HepG2 (cell line): Measurements from ENCODE around the gene RIPOR3. TPM values are rescaled to one million over a fixed set of nuclear protein-coding genes. Genes with fewer than 3 reads are reported as not detected.

ENCODE experiments used
- ATAC-seq: fragments of 200-7000 bp; cut with Tn5 transposase; 3 replicates; pipeline ENCODE4 v1.9.1; 2020; ENCODE audit warnings: mild to moderate bottlenecking, moderate library complexity
- BruUV-seq: library from RNA; stranded (reverse); fragments of 400-500 nt; replicated peaks from 2 replicates; lab custom pipeline; 2021; lab: Mats Ljungman, UMichigan
- CTCF ChIA-PET: fragments of 300-600 bp; formaldehyde crosslinking; extraction: SDS; loops from one replicate; lab custom pipeline; 2021; ENCODE audit warnings: low total read pairs, inconsistent platforms, low intra/inter-chr PET ratio; lab: Yijun Ruan, JAX
- POLR2A ChIA-PET: fragments of 350-600 bp; sonication (Branson Sonifier 250); formaldehyde crosslinking; loops from one replicate; lab custom pipeline; 2020; ENCODE audit warnings: antibody characterized with exemption, inconsistent platforms; lab: Yijun Ruan, JAX
- DNase-seq: peaks from one replicate; pipeline ENCODE4 v3.0.0-alpha.2; 2015; ENCODE audit warnings: low spot score
- FAIRE-seq: peaks from 3 replicates; lab custom pipeline; 2011; peaks lifted over from hg19 to GRCh38; lab: Jason Lieb, UNC
- H2AFZ ChIP-seq: one replicate; pipeline ENCODE4 v1.6.1; 2011; ENCODE audit warnings: low read length, inconsistent platforms
- H3K27ac ChIP-seq: fragments of 300-600 bp; 3 replicates; pipeline ENCODE4 v1.8.0; 2011; ENCODE audit warnings: mixed run types, mild to moderate bottlenecking, mixed read lengths, low read length, inconsistent platforms; ENCODE audit not compliant: insufficient read depth; ENCODE audit errors: extremely low read length
- H3K27me3 ChIP-seq, 2 experiments: fragments of 200-600 bp in 1 of 2; 2 replicates in 1 of 2; 3 replicates in 1 of 2; pipeline versions ENCODE4 v1.6.0 to v1.8.0; 2011; ENCODE audit warnings: low read length in 2 of 2, mild to moderate bottlenecking in 2 of 2, moderate library complexity in 2 of 2, inconsistent platforms in 1 of 2; ENCODE audit not compliant: insufficient read depth in 2 of 2, control insufficient read depth in 1 of 2
- H3K36me3 ChIP-seq, 2 experiments: fragments of 200-600 bp in 1 of 2; replicated peaks in 1 of 2; 2 replicates in 1 of 2; 3 replicates in 1 of 2; pipeline versions ENCODE4 v1.5.1 to v1.8.0; 2011; ENCODE audit warnings: low read length in 2 of 2, inconsistent platforms in 1 of 2; ENCODE audit not compliant: insufficient read depth in 2 of 2, control insufficient read depth in 1 of 2
- H3K4me1 ChIP-seq: 2 replicates; pipeline ENCODE4 v1.5.1; 2012; ENCODE audit warnings: low read length, inconsistent platforms; ENCODE audit not compliant: insufficient read depth
- H3K4me2 ChIP-seq: 2 replicates; pipeline ENCODE4 v1.6.0; 2011; ENCODE audit warnings: low read depth, low read length, inconsistent platforms
- H3K4me3 ChIP-seq, 3 experiments: fragments of 200-600 bp in 1 of 3; sonication (generic), shearing (Covaris generic) in 1 of 3; replicated peaks in 1 of 3; 2 replicates each; pipeline ENCODE4 v1.5.1; 2011 to 2016; ENCODE audit warnings: low read length in 3 of 3, inconsistent platforms in 2 of 3, low read depth in 2 of 3, mild to moderate bottlenecking in 2 of 3, control low read depth in 1 of 3, mixed read lengths in 1 of 3; ENCODE audit not compliant: insufficient read depth in 1 of 3
- H3K79me2 ChIP-seq: one replicate; pipeline ENCODE4 v1.6.1; 2011; ENCODE audit warnings: low read length, inconsistent platforms; ENCODE audit not compliant: insufficient read depth
- H3K9ac ChIP-seq: 2 replicates; pipeline ENCODE4 v1.6.0; 2011; ENCODE audit warnings: mild to moderate bottlenecking, low read depth, low read length, inconsistent platforms; ENCODE audit not compliant: insufficient read depth
- H3K9me3 ChIP-seq: 2 replicates; pipeline ENCODE4 v1.5.1; 2012; ENCODE audit warnings: mild to moderate bottlenecking, low read length
- H4K20me1 ChIP-seq: 2 replicates; pipeline ENCODE4 v1.6.0; 2011; ENCODE audit warnings: inconsistent platforms, mild to moderate bottlenecking, low read length, moderate library complexity; ENCODE audit not compliant: insufficient read depth
- AGO1 ChIP-seq: fragments of 200-400 bp; formaldehyde crosslinking; IDR thresholded peaks from 2 replicates; pipeline ENCODE4 v1.6.1; 2017; ENCODE audit warnings: mild to moderate bottlenecking, low read depth, low read length, moderate library complexity; ENCODE audit not compliant: poor library complexity, severe bottlenecking
- DPF2 ChIP-seq: sonication (generic); formaldehyde crosslinking; IDR thresholded peaks from 2 replicates; pipeline ENCODE4 v1.4.0; 2020; ENCODE audit warnings: mild to moderate bottlenecking, low read depth, missing genetic modification reagents, borderline replicate concordance
- IRF9 ChIP-seq: sonication (generic); formaldehyde crosslinking; IDR thresholded peaks from 2 replicates; pipeline ENCODE4 v1.8.0; 2022; ENCODE audit warnings: missing genetic modification reagents, mild to moderate bottlenecking, borderline replicate concordance
- KIAA2018 ChIP-seq: sonication (generic); formaldehyde crosslinking; IDR thresholded peaks from 2 replicates; pipeline ENCODE4 v1.5.0; 2020; ENCODE audit warnings: mild to moderate bottlenecking, missing genetic modification reagents, borderline replicate concordance
- NR2C2 ChIP-seq: sonication (generic); formaldehyde crosslinking; IDR thresholded peaks from 2 replicates; pipeline ENCODE4 v1.4.0; 2020; ENCODE audit warnings: missing genetic modification reagents, mild to moderate bottlenecking, moderate library complexity, borderline replicate concordance
- RFX1 ChIP-seq: fragments of 450-650 bp; IDR thresholded peaks from 2 replicates; pipeline ENCODE4 v1.6.1; 2017
- SNAPC2 ChIP-seq: sonication (generic); formaldehyde crosslinking; IDR thresholded peaks from 2 replicates; pipeline ENCODE4 v1.8.1; 2022; ENCODE audit warnings: mild to moderate bottlenecking, missing genetic modification reagents
- ZMAT3 ChIP-seq: sonication (generic); formaldehyde crosslinking; conservative IDR thresholded peaks from 2 replicates; pipeline ENCODE4 v1.7.0; 2021; ENCODE audit warnings: missing genetic modification reagents
- ZNF343 ChIP-seq: sonication (generic); formaldehyde crosslinking; IDR thresholded peaks from 2 replicates; pipeline ENCODE4 v1.4.0; 2020; ENCODE audit warnings: mild to moderate bottlenecking, missing genetic modification reagents
- ZNF713 ChIP-seq: sonication (generic); formaldehyde crosslinking; IDR thresholded peaks from 2 replicates; pipeline ENCODE4 v1.4.0; 2020; ENCODE audit warnings: mild to moderate bottlenecking, missing genetic modification reagents
- ZNF768 ChIP-seq: sonication (generic); formaldehyde crosslinking; IDR thresholded peaks from 2 replicates; pipeline ENCODE4 v1.4.0; 2020; ENCODE audit warnings: missing genetic modification reagents
- WGBS: methylation state at CpG from one replicate; pipeline ENCODE4 v1.1.6; 2017; ENCODE audit warnings: low lambda C conversion rate; 5-methylcytosine and 5-hydroxymethylcytosine counted together
- in situ Hi-C: cut with HindIII; loops from 2 replicates; pipeline ENCODE4 v1.10.0; 2017; ENCODE audit warnings: low pct_unique_long_range_greater_than_20kb; ENCODE audit not compliant: extremely low pct_ligation_motif_present
- intact Hi-C: fragments of 100-400 bp; cut with micrococcal nuclease; formaldehyde crosslinking; loops from one replicate; pipeline ENCODE4 v1.10.0; 2022; ENCODE audit not compliant: unreplicated experiment
- polyA plus RNA-seq, 8 experiments: library from polyadenylated mRNA; depleted of rRNA in 3 of 8; stranded (reverse) in 7 of 8; unstranded in 1 of 8; fragments of >200 nt; fragmentation: Illumina TruSeq in 4 of 8; extraction: Trizol in 4 of 8; gene quantifications; 2 replicates each; pipeline versions ENCODE4 v1.2.1 to v1.2.3, GENCODE V29; 2011 to 2016; ENCODE audit warnings: low read depth in 4 of 8, missing spikeins in 1 of 8, mixed read lengths in 1 of 8; ENCODE audit not compliant: insufficient read depth in 1 of 8
- total RNA-seq, 5 experiments: library from RNA; depleted of rRNA; stranded (reverse); fragments of >200 nt; fragmentation: Illumina TruSeq; extraction: Trizol; gene quantifications; 2 replicates each; pipeline ENCODE4 v1.2.3, GENCODE V29; 2016; ENCODE audit warnings: low read depth in 1 of 5

Gene RIPOR3
- total and polyA plus RNA-seq, 2 of the 13 experiments (the other 11 are each of a cell fraction or from before 2014, with no cell fraction given): 0.18 TPM; not detected in 1

GRCh38 chr20:50729901-50730764 lies 38.8 kb upstream of the RIPOR3 start:
- BruUV-seq: TSS peak; percentile 79
- 7% methylated on average over 21 of the region's 21 CpGs for WGBS
- TF ChIP-seq IRF9 (CRISPR knock-in tag) (no peak), ZNF713 (no peak), ZMAT3 (no peak), NR2C2 (CRISPR knock-in tag) (no peak), KIAA2018 (no peak), DPF2 (peak; percentile 49; the same call in 1 of the 2 replicates), SNAPC2 (CRISPR knock-in tag) (no peak), ZNF343 (no peak), RFX1 (peak; percentile 44; the same call in 1 of the 2 replicates), ZNF768 (CRISPR knock-in tag) (no peak), AGO1 (no peak)

More at GRCh38 chr20:50729901-50730764, 38.8 kb upstream of the RIPOR3 start:
- Histone ChIP-seq H3K4me2 (peak overlapping the region; percentile 99), H3K79me2 (peaks cover 37% of the 10 kb centered on the region), H3K27ac (peak overlapping the region; percentile 66), H4K20me1 (peaks cover 13% of the 10 kb centered on the region), H3K4me3 (peak overlapping the region; percentile 73 to 87 (median 75)), H3K36me3 (peaks cover 0 to 3% of the 10 kb centered on the region in 2 experiments; a peak in 2 of 5 replicates), H2AFZ (peak overlapping the region; percentile 32), H3K27me3 (no peaks in the 10 kb centered on the region; a peak in 1 of 5 replicates), H3K9me3 (no peaks in the 10 kb centered on the region), H3K9ac (peak overlapping the region; percentile 74), H3K4me1 (peaks cover 76% of the 10 kb centered on the region)
- in situ Hi-C loops: loop anchor here (25.0 kb wide), 1 partner anchor 93 kb away; no protein-coding TSS in a partner anchor
- ChIA-PET CTCF (interaction anchor here (1.2 kb wide), 1 partner anchor 14 kb away, joined by 4 read pairs; no protein-coding TSS in a partner anchor), POLR2A (interaction anchor here (0.7 to 3.5 kb wide), 14 partner anchors 11 to 104 kb away, joined by 3 to 65 read pairs (median 5); no protein-coding TSS in a partner anchor)
- intact Hi-C loops: loop anchor here (2.0 to 5.0 kb wide), 2 partner anchors 15 to 83 kb away; no protein-coding TSS in a partner anchor
- DNase-seq (peak; percentile 55), FAIRE-seq (no peak), ATAC-seq (peak; percentile 11)
